AG10803 (cell line): Measurements from ENCODE around the gene ANGPTL2.
A peak's percentile ranks its signal among the peaks of the same experiment; 100 is the strongest.

Experiments
- DNase-seq: peaks from one replicate; pipeline ENCODE4 v3.0.0; 2010; ENCODE audit warnings: low read depth
- H3K4me3 ChIP-seq: 2 replicates; pipeline ENCODE4 v1.5.1; 2011; ENCODE audit warnings: mild to moderate bottlenecking, low read length, control low read depth
- CTCF ChIP-seq: conservative IDR thresholded peaks from 2 replicates; pipeline ENCODE4 v1.5.1; 2011; ENCODE audit warnings: mild to moderate bottlenecking, low read length, control low read depth, inconsistent platforms

Gene ANGPTL2

GRCh38 chr9:127166651-127167524 lies 44.5 kb upstream of the ANGPTL2 start:
- no peak for DNase-seq
- TF ChIP-seq CTCF, result no peak
- no peak overlapping the region for H3K4me3 ChIP-seq

GRCh38 chr9:127166111-127166510 lies 43.7 kb upstream of the ANGPTL2 start:
- DNase-seq, result no peak
- no peak for TF ChIP-seq CTCF
- no peak overlapping the region for H3K4me3 ChIP-seq

- no peak overlapping the region for H3K4me3 ChIP-seq
- TF ChIP-seq CTCF, result no peak
- DNase-seq, result no peak
These were observed 42.7 kb upstream of the ANGPTL2 start for GRCh38 chr9:127165116-127165515.

GRCh38 chr9:127163409-127163808 lies 41.0 kb upstream of the ANGPTL2 start:
- TF ChIP-seq CTCF, result no peak; the same call in 1 of the 2 replicates
- DNase-seq, result peak; percentile 80
- no peak overlapping the region for H3K4me3 ChIP-seq

GRCh38 chr9:127162864-127163365 lies 40.5 kb upstream of the ANGPTL2 start:
- DNase-seq, result no peak
- no peak for TF ChIP-seq CTCF
- H3K4me3 ChIP-seq, result no peak overlapping the region

GRCh38 chr9:127162046-127162863 lies 39.8 kb upstream of the ANGPTL2 start:
- no peak overlapping the region for H3K4me3 ChIP-seq
- no peak for DNase-seq
- TF ChIP-seq CTCF, result no peak
